Mesenchymal stem cell (in vitro differentiated cells and primary cell): Measurements from ENCODE around the gene CFAP299.
A peak's percentile ranks its signal among the peaks of the same experiment; 100 is the strongest.

ENCODE experiments used
- DNase-seq: peaks from one replicate; pipeline ENCODE4 v3.0.0-alpha.2; 2013
- H2AFZ ChIP-seq: one replicate; pipeline ENCODE4 v1.6.1; 2013; ENCODE audit warnings: low read depth, mild to moderate bottlenecking, control low read depth, inconsistent platforms, low read length, moderate library complexity
- H2AK5ac ChIP-seq: 2 replicates; pipeline ENCODE4 v1.6.1; 2013; ENCODE audit warnings: low read length, moderate library complexity, mild to moderate bottlenecking, inconsistent platforms; ENCODE audit not compliant: severe bottlenecking
- H2BK120ac ChIP-seq: one replicate; pipeline ENCODE4 v1.6.1; 2013; ENCODE audit warnings: low read depth, mild to moderate bottlenecking, inconsistent platforms, low read length, moderate library complexity
- H2BK12ac ChIP-seq, 2 experiments: one replicate each; pipeline ENCODE4 v1.6.1; 2013; ENCODE audit warnings: inconsistent platforms in 2 of 2, low read length in 2 of 2, mild to moderate bottlenecking in 2 of 2, moderate library complexity in 2 of 2, control low read depth in 1 of 2
- H2BK15ac ChIP-seq: one replicate; pipeline ENCODE4 v1.6.1; 2013; ENCODE audit warnings: mild to moderate bottlenecking, low read depth, inconsistent platforms; ENCODE audit not compliant: poor library complexity, severe bottlenecking
- H2BK5ac ChIP-seq: 2 replicates; pipeline ENCODE4 v1.6.1; 2013; ENCODE audit warnings: low read depth, mild to moderate bottlenecking, low read length, control low read depth, inconsistent platforms; ENCODE audit not compliant: poor library complexity, severe bottlenecking
- H3K14ac ChIP-seq, 2 experiments: one replicate each; pipeline ENCODE4 v1.6.1; 2013; ENCODE audit warnings: inconsistent platforms in 2 of 2, low read length in 2 of 2, control low read depth in 1 of 2, mild to moderate bottlenecking in 1 of 2, moderate library complexity in 1 of 2
- H3K18ac ChIP-seq, 2 experiments: one replicate each; pipeline ENCODE4 v1.6.1; 2013; ENCODE audit warnings: inconsistent platforms in 2 of 2, low read length in 2 of 2, control low read depth in 1 of 2, low read depth in 1 of 2, mild to moderate bottlenecking in 1 of 2
- H3K23ac ChIP-seq, 2 experiments: one replicate each; pipeline ENCODE4 v1.6.1; 2013; ENCODE audit warnings: inconsistent platforms in 2 of 2, low read length in 2 of 2, mild to moderate bottlenecking in 2 of 2, moderate library complexity in 2 of 2, control low read depth in 1 of 2
- H3K27ac ChIP-seq: 2 replicates; pipeline ENCODE4 v1.5.1; 2013; ENCODE audit warnings: mild to moderate bottlenecking, moderate library complexity, low read length, control low read depth, inconsistent platforms; ENCODE audit not compliant: poor library complexity, severe bottlenecking
- H3K27me3 ChIP-seq, 2 experiments: 2 replicates each; pipeline versions ENCODE4 v1.6.1 to v1.7.0; 2013; ENCODE audit warnings: low read length in 2 of 2, mild to moderate bottlenecking in 2 of 2, moderate library complexity in 2 of 2, control low read depth in 1 of 2, inconsistent platforms in 1 of 2; ENCODE audit not compliant: control insufficient read depth in 1 of 2, insufficient read depth in 1 of 2
- H3K36me3 ChIP-seq, 2 experiments: 2 replicates each; pipeline versions ENCODE4 v1.6.1 to v1.7.0; 2013; ENCODE audit warnings: low read length in 2 of 2, control low read depth in 1 of 2, inconsistent platforms in 1 of 2, low read depth in 1 of 2, mild to moderate bottlenecking in 1 of 2; ENCODE audit not compliant: insufficient read depth in 2 of 2, control insufficient read depth in 1 of 2
- H3K4ac ChIP-seq, 2 experiments: one replicate each; pipeline ENCODE4 v1.6.1; 2013; ENCODE audit warnings: inconsistent platforms in 2 of 2, low read length in 2 of 2, mild to moderate bottlenecking in 2 of 2, moderate library complexity in 2 of 2, control low read depth in 1 of 2, low read depth in 1 of 2
- H3K4me1 ChIP-seq: 2 replicates; pipeline ENCODE4 v1.6.1; 2013; ENCODE audit warnings: low read depth, low read length, control low read depth; ENCODE audit not compliant: control insufficient read depth, insufficient read depth
- H3K4me2 ChIP-seq: 2 replicates; pipeline ENCODE4 v1.6.1; 2013; ENCODE audit warnings: low read length, mild to moderate bottlenecking, inconsistent platforms; ENCODE audit not compliant: poor library complexity, severe bottlenecking
- H3K4me3 ChIP-seq, 2 experiments: 2 replicates each; pipeline versions ENCODE4 v1.5.1 to v1.7.0; 2013; ENCODE audit warnings: low read length in 2 of 2, mild to moderate bottlenecking in 2 of 2, control low read depth in 1 of 2, low read depth in 1 of 2; ENCODE audit not compliant: insufficient read depth in 1 of 2
- H3K79me1 ChIP-seq: replicated peaks from 2 replicates; pipeline ENCODE4 v1.6.1; 2013; ENCODE audit warnings: mild to moderate bottlenecking, control low read depth, low read length, inconsistent platforms; ENCODE audit not compliant: poor library complexity, severe bottlenecking
- H3K9ac ChIP-seq: 2 replicates; pipeline ENCODE4 v1.7.0; 2013; ENCODE audit warnings: mild to moderate bottlenecking, low read length, moderate library complexity
- H3K9me3 ChIP-seq: 2 replicates; pipeline ENCODE4 v1.7.0; 2013; ENCODE audit warnings: mild to moderate bottlenecking, low read length; ENCODE audit not compliant: control insufficient read depth
- H4K8ac ChIP-seq: one replicate; pipeline ENCODE4 v1.6.1; 2013; ENCODE audit warnings: inconsistent platforms, mild to moderate bottlenecking, low read length, moderate library complexity
- H4K91ac ChIP-seq: one replicate; pipeline ENCODE4 v1.6.1; 2013; ENCODE audit warnings: mild to moderate bottlenecking, low read length, inconsistent platforms
- WGBS: methylation state at CpG from one replicate; pipeline ENCODE4 v1.1.7; 2013; ENCODE audit warnings: mixed read lengths; 5-methylcytosine and 5-hydroxymethylcytosine counted together

The CFAP299 gene

GRCh38 chr4:80305466-80305865 is 30.1 kb upstream of the CFAP299 start:
- no peak overlapping the region for H3K9ac ChIP-seq
- no peak overlapping the region for H3K4me2 ChIP-seq
- no peaks in the 10 kb centered on the region for H3K36me3 ChIP-seq
- peak; percentile 25 for DNase-seq
- no peak overlapping the region for H4K91ac ChIP-seq
- no peaks in the 10 kb centered on the region for H3K27me3 ChIP-seq
- no peak overlapping the region for H2BK120ac ChIP-seq
- H2BK5ac ChIP-seq: no peak overlapping the region
- peak overlapping the region; percentile 3 for H3K27ac ChIP-seq
- no peak overlapping the region for H2BK15ac ChIP-seq
- H3K4me3 ChIP-seq: peak overlapping the region in 1 of 2 experiments; percentile 6
- H3K14ac ChIP-seq: no peak overlapping the region
- no peak overlapping the region for H2AFZ ChIP-seq
- no peaks in the 10 kb centered on the region for H3K9me3 ChIP-seq
- no peak overlapping the region for H4K8ac ChIP-seq
- no peak overlapping the region for H3K23ac ChIP-seq
- no peak overlapping the region for H3K4ac ChIP-seq
- no peak overlapping the region for H2BK12ac ChIP-seq
- WGBS: no CpG with 5 or more reads among the region's 3 CpGs
- H3K4me1 ChIP-seq: peaks cover 5% of the 10 kb centered on the region
- no peak overlapping the region for H2AK5ac ChIP-seq
- H3K18ac ChIP-seq: no peak overlapping the region
- no peaks in the 10 kb centered on the region for H3K79me1 ChIP-seq

- H3K9me3 ChIP-seq: no peaks in the 10 kb centered on the region
- no peak overlapping the region for H2BK5ac ChIP-seq
- no peak overlapping the region for H3K4ac ChIP-seq
- no peak overlapping the region for H3K4me2 ChIP-seq
- H2BK12ac ChIP-seq: no peak overlapping the region
- H3K36me3 ChIP-seq: no peaks in the 10 kb centered on the region
- no peak overlapping the region for H3K4me3 ChIP-seq
- no peak overlapping the region for H2BK15ac ChIP-seq
- no peaks in the 10 kb centered on the region for H3K79me1 ChIP-seq
- no peak overlapping the region for H3K27ac ChIP-seq
- H4K8ac ChIP-seq: no peak overlapping the region
- no peak overlapping the region for H4K91ac ChIP-seq
- H2AK5ac ChIP-seq: no peak overlapping the region
- no peak overlapping the region for H3K14ac ChIP-seq
- H3K18ac ChIP-seq: no peak overlapping the region
- H2BK120ac ChIP-seq: no peak overlapping the region
- H2AFZ ChIP-seq: no peak overlapping the region
- H3K9ac ChIP-seq: no peak overlapping the region
- no CpG with 5 or more reads among the region's 2 CpGs for WGBS
- peaks cover 5% of the 10 kb centered on the region for H3K4me1 ChIP-seq
- peak; percentile 7 for DNase-seq
- no peaks in the 10 kb centered on the region for H3K27me3 ChIP-seq
- H3K23ac ChIP-seq: no peak overlapping the region
Measured at GRCh38 chr4:80306260-80306659, 29.3 kb upstream of the CFAP299 start.

GRCh38 chr4:80307183-80307735 is 28.3 kb upstream of the CFAP299 start:
- H3K9me3 ChIP-seq: no peaks in the 10 kb centered on the region
- no peak overlapping the region for H4K8ac ChIP-seq
- H3K14ac ChIP-seq: no peak overlapping the region
- no peak overlapping the region for H2AK5ac ChIP-seq
- no peak overlapping the region for H2BK15ac ChIP-seq
- H2BK12ac ChIP-seq: no peak overlapping the region
- H3K4ac ChIP-seq: no peak overlapping the region
- no peaks in the 10 kb centered on the region for H3K36me3 ChIP-seq
- no peaks in the 10 kb centered on the region for H3K79me1 ChIP-seq
- peak overlapping the region; percentile 75 for H3K9ac ChIP-seq
- H3K23ac ChIP-seq: no peak overlapping the region
- no peaks in the 10 kb centered on the region for H3K27me3 ChIP-seq
- H2BK120ac ChIP-seq: no peak overlapping the region
- H3K4me2 ChIP-seq: no peak overlapping the region
- 27% methylated on average over 1 of the region's 1 CpG for WGBS
- H2BK5ac ChIP-seq: no peak overlapping the region
- peak overlapping the region; percentile 56 for H3K27ac ChIP-seq
- no peak overlapping the region for H3K4me3 ChIP-seq
- peak; percentile 59 for DNase-seq
- peaks cover 5% of the 10 kb centered on the region for H3K4me1 ChIP-seq
- H4K91ac ChIP-seq: no peak overlapping the region
- H2AFZ ChIP-seq: no peak overlapping the region
- H3K18ac ChIP-seq: no peak overlapping the region

GRCh38 chr4:80307774-80308465 is 27.6 kb upstream of the CFAP299 start:
- peaks cover 5% of the 10 kb centered on the region for H3K4me1 ChIP-seq
- H2BK120ac ChIP-seq: no peak overlapping the region
- peak; percentile 56 for DNase-seq
- H3K4me2 ChIP-seq: no peak overlapping the region
- no peak overlapping the region for H3K4ac ChIP-seq
- H3K9me3 ChIP-seq: no peaks in the 10 kb centered on the region
- H4K91ac ChIP-seq: no peak overlapping the region
- WGBS: 60% methylated on average over 3 of the region's 10 CpGs
- no peak overlapping the region for H3K23ac ChIP-seq
- no peaks in the 10 kb centered on the region for H3K79me1 ChIP-seq
- no peaks in the 10 kb centered on the region for H3K36me3 ChIP-seq
- no peak overlapping the region for H3K4me3 ChIP-seq
- no peak overlapping the region for H3K14ac ChIP-seq
- no peak overlapping the region for H4K8ac ChIP-seq
- H2AK5ac ChIP-seq: no peak overlapping the region
- no peak overlapping the region for H2BK15ac ChIP-seq
- H2BK5ac ChIP-seq: no peak overlapping the region
- no peak overlapping the region for H3K18ac ChIP-seq
- H2AFZ ChIP-seq: no peak overlapping the region
- H3K27me3 ChIP-seq: no peaks in the 10 kb centered on the region
- no peak overlapping the region for H2BK12ac ChIP-seq
- peak overlapping the region; percentile 56 for H3K27ac ChIP-seq
- peak overlapping the region; percentile 75 for H3K9ac ChIP-seq
